A673 (cell line): ENCODE measurements around the gene ZNG1B. TPM values are rescaled to one million over a fixed set of nuclear protein-coding genes. Genes with fewer than 3 reads are reported as not detected.
"Not testable (repeated sequence)": the region's sequence is repeated elsewhere in the genome, so short reads cannot be mapped to it uniquely, and the experiment has no call there.

Experiments used
- BruUV-seq: library from RNA; stranded (reverse); fragments of 400-500 nt; replicated peaks from 2 replicates; lab custom pipeline; 2021; lab: Mats Ljungman, UMichigan
- CTCF ChIA-PET: fragments of 300-600 bp; sonication (Branson Sonifier 250); formaldehyde crosslinking; loops from one replicate; lab custom pipeline; 2022; ENCODE audit warnings: antibody characterized with exemption; lab: Charles Lee
- POLR2A ChIA-PET: fragments of 300-600 bp; sonication (Branson Sonifier 250); formaldehyde crosslinking; loops from one replicate; lab custom pipeline; 2022; ENCODE audit warnings: antibody characterized with exemption; ENCODE audit not compliant: low non-redundant PET; lab: Charles Lee
- DNase-seq: peaks from one replicate; pipeline ENCODE4 v3.0.0-alpha.2; 2015; ENCODE audit warnings: low spot score
- H3K27ac ChIP-seq: fragments of 200-600 bp; sonication (generic); 2 replicates; pipeline ENCODE4 v1.5.1; 2016; ENCODE audit warnings: mixed run types, low read depth, mild to moderate bottlenecking, mixed read lengths, antibody characterized with exemption, low read length; ENCODE audit not compliant: poor library complexity, severe bottlenecking
- H3K27me3 ChIP-seq: fragments of 200-600 bp; sonication (generic); replicated peaks from 2 replicates; pipeline ENCODE4 v1.6.1; 2017; ENCODE audit warnings: mixed run types, low read depth, mild to moderate bottlenecking, mixed read lengths, antibody characterized with exemption, low read length; ENCODE audit not compliant: insufficient read depth, poor library complexity
- H3K36me3 ChIP-seq: fragments of 200-600 bp; sonication (generic); 2 replicates; pipeline ENCODE4 v1.6.1; 2016; ENCODE audit warnings: mixed run types, mild to moderate bottlenecking, mixed read lengths, antibody characterized with exemption, low read length; ENCODE audit not compliant: insufficient read depth, poor library complexity, severe bottlenecking
- H3K4me1 ChIP-seq: fragments of 200-600 bp; sonication (generic); 2 replicates; pipeline ENCODE4 v1.6.1; 2017; ENCODE audit warnings: mixed run types, mild to moderate bottlenecking, mixed read lengths, antibody characterized with exemption, low read length; ENCODE audit not compliant: insufficient read depth, poor library complexity, severe bottlenecking
- H3K4me3 ChIP-seq: fragments of 200-600 bp; sonication (generic); 2 replicates; pipeline ENCODE4 v1.5.1; 2016; ENCODE audit warnings: low read depth, mixed run types, mild to moderate bottlenecking, mixed read lengths, low read length; ENCODE audit not compliant: poor library complexity, severe bottlenecking
- H3K9me3 ChIP-seq: fragments of 200-600 bp; sonication (generic); 2 replicates; pipeline ENCODE4 v1.6.1; 2016; ENCODE audit warnings: mixed run types, low read depth, mild to moderate bottlenecking, mixed read lengths, antibody characterized with exemption, low read length; ENCODE audit not compliant: poor library complexity, severe bottlenecking
- intact Hi-C: fragments of 100-400 bp; cut with micrococcal nuclease; formaldehyde crosslinking; loops from one replicate; pipeline ENCODE4 v1.10.0; 2022; ENCODE audit not compliant: unreplicated experiment
- total RNA-seq: library from RNA; stranded (reverse); gene quantifications from 2 replicates; pipeline ENCODE4 v1.2.3, GENCODE V29; 2021

The ZNG1B gene
- total RNA-seq, 1 experiment from 2014 or later = 65.5 TPM

- intact Hi-C loops, H3K4me1 ChIP-seq, H3K27ac ChIP-seq, DNase-seq, H3K36me3 ChIP-seq, BruUV-seq, CTCF ChIA-PET, H3K27me3 ChIP-seq, H3K9me3 ChIP-seq, H3K4me3 ChIP-seq, POLR2A ChIA-PET: not testable (repeated sequence)
Observed at GRCh38 chr2:113528904-113529303, 91.4 kb downstream of the ZNG1B start.

- H3K4me1 ChIP-seq, H3K9me3 ChIP-seq, POLR2A ChIA-PET, H3K27ac ChIP-seq, BruUV-seq, H3K36me3 ChIP-seq, intact Hi-C loops, CTCF ChIA-PET, DNase-seq, H3K4me3 ChIP-seq, H3K27me3 ChIP-seq: not testable (repeated sequence)
Observed at GRCh38 chr2:113532991-113533390, 95.5 kb downstream of the ZNG1B start.

GRCh38 chr2:113536573-113536972 lies 99.1 kb downstream of the ZNG1B start:
- H3K9me3 ChIP-seq, H3K4me1 ChIP-seq, intact Hi-C loops, H3K36me3 ChIP-seq, H3K27me3 ChIP-seq, CTCF ChIA-PET, BruUV-seq, DNase-seq, POLR2A ChIA-PET, H3K27ac ChIP-seq, H3K4me3 ChIP-seq: not testable (repeated sequence)

- H3K27ac ChIP-seq, H3K4me3 ChIP-seq, BruUV-seq, POLR2A ChIA-PET, CTCF ChIA-PET, H3K36me3 ChIP-seq, H3K9me3 ChIP-seq, DNase-seq, H3K4me1 ChIP-seq: not testable (repeated sequence)
- intact Hi-C loops = loop anchor here (10.0 kb wide), 1 partner anchor 154 kb away; no protein-coding TSS in a partner anchor
- peaks cover 11% of the 10 kb centered on the region for H3K27me3 ChIP-seq
Observed at GRCh38 chr2:113540834-113541203, 103.3 kb downstream of the ZNG1B start.

- not testable (repeated sequence) for H3K27ac ChIP-seq
Observed at GRCh38 chr2:113541204-113541975, 103.9 kb downstream of the ZNG1B start.

More at GRCh38 chr2:113541204-113541975, 103.9 kb downstream of the ZNG1B start:
- peaks cover 11% of the 10 kb centered on the region for H3K27me3 ChIP-seq
- BruUV-seq, H3K4me1 ChIP-seq, H3K9me3 ChIP-seq, H3K36me3 ChIP-seq, POLR2A ChIA-PET, CTCF ChIA-PET: not testable (repeated sequence)
- H3K4me3 ChIP-seq = peak overlapping the region; percentile 32
- DNase-seq = peak; percentile 19
- intact Hi-C loops = loop anchor here (10.0 kb wide), 1 partner anchor 153 kb away; no protein-coding TSS in a partner anchor
